CD4-positive, alpha-beta T cell treated with Interferon gamma for 1 hour (primary cell): ENCODE data around the gene CCDC158.
"Not testable (repeated sequence)": the region's sequence is repeated elsewhere in the genome, so short reads cannot be mapped to it uniquely, and the experiment has no call there.

Source experiments
- DNase-seq: peaks from one replicate; pipeline ENCODE4 v3.0.0-alpha.2; 2020

The CCDC158 gene

DNA sequence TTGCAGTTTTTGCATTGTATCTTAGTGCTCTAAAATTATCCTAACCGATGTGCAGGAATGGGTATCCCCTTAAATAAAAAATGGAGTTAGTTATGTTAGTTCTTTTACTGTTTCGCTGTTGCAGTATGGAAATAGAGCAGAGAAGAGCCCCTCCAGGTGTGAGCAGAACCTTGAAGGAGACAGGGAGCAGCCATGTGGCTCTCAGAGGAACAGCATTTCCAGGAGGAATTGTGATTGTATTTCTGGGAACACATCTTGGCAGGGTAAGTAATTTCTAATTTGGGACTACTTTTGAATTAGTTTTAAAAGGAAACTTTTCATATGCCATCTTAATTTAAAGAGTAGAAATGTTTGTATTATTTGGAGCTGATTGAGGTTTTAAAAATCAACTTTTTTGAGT, 5.3 kb upstream of the CCDC158 start:
- DNase-seq: no peak

DNA sequence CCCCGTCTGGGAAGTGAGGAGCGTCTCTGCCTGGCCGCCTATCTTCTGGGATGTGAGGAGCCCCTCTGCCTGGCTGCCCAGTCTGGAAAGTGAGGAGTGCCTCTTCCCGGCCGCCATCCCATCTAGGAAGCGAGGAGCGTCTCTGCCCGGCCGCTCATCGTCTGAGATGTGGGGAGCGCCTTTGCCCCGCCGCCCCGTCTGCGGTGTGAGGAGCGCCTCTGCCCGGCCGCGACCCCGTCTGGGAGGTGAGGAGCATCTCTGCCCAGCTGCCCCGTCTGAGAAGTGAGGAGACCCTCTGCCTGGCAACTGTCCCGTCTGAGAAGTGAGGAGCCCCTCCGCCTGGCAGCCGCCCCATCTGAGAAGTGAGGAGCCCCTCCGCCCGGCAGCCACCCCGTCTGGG, 2.2 kb upstream of the CCDC158 start:
- DNase-seq: not testable (repeated sequence)

DNA sequence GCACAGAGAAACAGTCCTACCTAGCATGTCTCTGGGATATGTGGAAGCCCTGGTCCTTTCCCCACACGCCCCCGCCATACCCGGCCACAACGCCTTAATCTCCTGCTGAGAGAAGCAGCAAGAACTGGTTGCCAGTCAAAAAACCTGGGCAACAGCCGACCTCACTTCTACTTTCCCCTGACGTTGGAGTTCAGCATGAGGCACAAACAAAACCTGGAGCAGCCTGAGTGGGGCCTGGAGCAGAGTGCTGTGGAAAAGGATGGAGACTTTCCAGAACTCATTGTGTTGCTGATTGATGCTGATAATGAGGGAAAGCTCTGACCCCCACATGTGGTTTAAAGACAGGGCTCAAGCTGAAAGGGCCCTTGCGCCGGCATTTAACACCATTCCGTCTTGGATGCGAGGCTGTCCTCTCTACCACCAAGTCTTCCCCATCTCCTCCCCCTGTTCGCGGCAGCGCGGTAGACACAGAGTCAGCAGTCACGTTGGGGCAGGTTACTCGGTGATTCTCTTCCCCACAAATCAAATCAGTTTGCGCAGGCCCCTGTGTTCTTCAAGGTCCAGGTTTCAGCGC, 666 bp downstream of the CCDC158 start:
- DNase-seq: no peak

DNA sequence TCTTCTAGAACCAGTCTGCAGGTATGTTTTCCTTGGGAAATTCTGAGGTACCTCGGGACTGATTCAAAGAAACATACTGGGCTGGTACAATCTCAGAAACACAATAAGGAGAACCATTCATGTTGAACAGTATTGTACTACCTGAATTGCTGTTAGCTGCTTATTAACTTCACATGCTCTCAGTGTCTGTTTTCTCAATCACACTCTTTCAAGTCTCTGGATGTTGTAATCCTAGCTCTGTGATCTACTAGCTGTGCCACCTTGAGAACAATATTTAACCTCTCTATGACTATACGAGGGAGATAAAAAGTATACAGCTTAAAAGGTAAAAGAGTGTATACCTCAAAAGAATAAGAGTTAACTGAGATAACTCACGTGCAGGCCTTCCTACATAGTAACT, 10.3 kb downstream of the CCDC158 start:
- no peak for DNase-seq

DNA sequence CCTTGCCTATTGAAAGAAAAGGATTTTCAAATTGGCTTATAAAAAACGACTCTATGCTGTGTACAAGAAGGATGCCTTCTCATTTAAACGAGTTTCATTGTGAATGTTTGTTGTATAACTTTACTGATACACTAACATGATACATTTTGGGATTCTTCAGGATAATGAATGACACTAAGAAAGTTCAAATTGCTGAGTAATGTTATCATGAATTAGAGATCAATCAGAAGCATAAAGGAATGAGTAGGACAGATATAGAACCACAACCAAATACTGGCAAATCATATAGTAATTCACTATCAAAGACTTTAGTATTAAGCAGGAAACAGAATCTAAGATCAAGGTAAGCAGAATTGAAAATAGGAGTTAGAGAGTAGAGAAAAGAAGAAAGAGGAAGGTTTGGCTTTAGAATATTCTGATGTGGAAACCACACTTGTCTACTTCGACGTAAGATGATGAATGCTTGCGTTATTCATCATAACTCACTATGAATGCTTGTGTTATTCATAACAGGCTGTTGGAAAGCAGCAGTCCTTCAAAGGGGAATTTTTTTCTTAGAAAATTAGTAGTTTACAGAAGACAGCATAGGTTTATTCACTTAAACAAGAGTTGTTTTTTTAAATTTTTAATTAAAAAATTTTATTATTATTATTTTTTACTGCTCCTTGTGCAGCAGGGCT, 13.4 kb downstream of the CCDC158 start:
- DNase-seq: no peak

DNA sequence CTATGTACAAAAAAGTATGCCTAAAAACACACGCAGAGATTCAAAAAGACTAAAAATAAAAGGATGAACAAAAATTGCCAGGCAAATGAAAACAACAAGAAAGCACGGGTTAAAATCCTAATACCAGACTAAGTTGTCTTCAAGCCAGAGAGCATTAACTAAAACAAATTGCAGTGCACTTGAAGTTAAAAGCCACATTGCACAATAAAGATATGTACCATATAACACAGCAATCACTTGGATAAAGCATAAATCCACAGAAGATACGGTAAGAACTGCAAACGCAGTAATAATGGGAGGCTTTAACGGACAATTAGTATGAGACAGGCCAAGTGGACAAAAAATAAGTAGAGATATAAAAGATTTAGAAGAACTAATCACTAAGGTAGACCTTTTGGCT, 14.9 kb downstream of the CCDC158 start:
- DNase-seq: no peak

DNA sequence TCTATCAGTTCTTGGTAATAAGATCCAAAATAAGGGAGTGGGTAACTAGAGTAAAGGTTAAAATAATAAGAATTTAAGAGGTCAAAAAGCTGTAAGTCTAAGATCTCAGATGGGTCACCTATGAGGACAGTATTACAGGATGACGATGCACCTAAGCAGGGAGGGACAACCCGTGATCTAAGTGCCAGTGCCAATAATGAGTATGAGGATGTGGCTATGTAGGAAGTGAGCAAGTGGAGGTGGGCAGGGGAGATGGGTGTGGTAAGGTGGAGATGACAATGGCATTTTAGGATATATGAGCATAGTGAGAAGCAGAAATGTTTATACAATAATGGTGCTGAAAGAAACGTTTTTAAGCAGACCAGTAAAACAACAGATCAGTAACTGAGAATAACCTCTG, 19.3 kb downstream of the CCDC158 start:
- DNase-seq: no peak

DNA sequence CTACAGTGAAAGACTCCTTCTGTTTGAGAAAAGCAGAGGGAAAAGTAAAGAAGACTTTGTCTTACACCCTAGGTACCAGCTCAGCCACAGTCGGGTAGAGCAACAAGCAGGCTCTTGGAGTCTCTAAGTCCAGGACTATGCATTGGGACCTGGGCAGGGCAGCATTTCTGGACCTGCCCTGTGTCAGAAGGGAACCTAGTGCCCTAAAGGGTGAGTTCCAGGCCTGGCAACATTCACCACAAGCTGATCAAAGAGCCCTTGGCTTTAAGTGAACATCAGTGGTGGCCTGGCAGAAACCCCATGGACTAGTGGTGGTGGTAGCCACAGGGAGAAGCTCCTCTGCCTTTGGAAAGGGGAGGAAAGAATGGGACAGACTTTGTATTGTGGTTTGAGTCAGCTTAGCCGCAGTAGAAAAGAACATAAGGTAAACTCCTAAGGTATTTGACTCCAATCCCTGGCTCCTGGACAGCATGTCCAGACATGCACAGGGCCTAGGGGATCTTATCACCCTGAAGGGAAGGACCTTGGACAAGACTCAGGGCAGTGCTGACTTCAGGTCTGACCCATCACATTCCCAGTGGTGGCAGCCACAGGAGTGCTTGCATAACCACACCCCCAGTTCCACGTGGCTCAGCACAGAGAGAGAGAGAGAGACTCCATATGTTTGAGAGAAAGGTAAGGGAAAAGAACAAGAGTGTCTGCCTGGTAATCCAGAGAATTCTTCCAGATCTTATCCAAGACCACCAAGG, 32.6 kb downstream of the CCDC158 start:
- no peak for DNase-seq

DNA sequence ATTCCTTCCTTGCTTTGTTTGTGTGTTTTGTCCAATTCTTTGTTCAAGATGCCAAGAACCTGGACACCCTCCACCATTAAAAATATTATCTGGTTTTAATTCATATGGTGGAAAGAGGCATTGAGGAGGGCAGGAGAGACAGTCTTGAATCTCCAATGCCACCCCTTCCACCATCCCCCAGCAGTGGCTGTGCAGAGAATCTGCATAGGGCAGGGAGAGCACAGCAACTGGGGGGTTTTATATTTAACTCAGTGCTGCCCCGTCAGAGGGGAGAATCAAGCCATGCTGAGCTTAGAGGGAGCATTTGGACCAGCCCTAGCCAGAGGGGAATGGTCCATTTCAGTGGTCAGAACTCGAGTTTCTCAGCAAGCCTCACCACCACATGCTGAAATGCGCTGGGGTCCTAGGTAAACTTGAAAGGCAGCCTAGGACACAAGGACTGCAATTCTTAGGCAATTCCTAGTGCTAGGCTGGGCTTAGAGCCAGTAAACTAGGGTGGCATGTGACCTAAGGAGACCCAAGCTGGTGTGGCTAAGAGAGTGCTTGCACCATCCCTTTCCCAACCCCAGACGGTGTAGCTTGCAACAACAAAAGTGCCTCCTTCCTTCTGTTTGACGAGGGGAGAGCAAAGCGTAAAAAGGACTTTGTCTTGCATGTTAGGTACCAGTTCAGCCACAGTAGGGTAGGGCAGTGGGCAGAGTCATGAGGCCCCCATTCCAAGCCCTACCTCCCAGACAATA, 34.2 kb downstream of the CCDC158 start:
- no peak for DNase-seq

DNA sequence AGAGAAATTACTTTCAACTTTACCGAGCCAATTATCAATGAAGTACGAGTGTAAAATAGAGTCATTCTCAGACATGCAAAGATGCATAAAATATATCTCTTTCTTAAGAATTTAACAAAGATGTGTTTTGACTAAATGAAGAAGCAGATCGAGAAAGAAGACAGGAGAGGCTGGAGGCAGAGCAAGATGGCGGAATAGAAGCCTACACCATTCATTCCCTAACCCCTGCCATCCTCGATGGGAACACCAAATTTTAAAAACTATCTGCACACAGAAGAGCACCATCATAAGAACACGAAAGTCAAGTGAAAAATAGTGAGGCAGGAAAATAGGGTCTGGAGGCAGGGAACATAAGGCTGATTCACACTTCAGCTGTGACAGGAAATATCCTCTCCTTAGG, 35.0 kb downstream of the CCDC158 start:
- no peak for DNase-seq

DNA sequence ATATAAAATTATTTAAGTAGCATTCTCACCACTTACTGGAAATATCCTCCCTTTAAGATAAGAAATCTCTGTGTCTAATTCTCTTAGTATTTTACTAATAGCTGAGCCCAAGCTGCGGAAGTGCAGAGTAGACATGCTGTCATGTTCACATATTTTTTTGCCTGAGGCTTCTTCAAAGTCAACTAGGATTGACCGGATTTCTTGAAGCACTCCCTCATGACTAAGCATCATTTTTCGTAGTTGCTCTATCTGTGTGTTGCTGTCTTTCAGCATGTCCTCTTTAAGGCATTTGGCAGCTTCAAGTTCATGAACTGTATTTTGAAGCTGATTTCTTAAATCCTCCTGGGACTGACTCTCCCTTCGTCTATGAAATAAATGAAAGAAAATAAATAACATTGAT, 36.9 kb downstream of the CCDC158 start:
- DNase-seq: no peak

DNA sequence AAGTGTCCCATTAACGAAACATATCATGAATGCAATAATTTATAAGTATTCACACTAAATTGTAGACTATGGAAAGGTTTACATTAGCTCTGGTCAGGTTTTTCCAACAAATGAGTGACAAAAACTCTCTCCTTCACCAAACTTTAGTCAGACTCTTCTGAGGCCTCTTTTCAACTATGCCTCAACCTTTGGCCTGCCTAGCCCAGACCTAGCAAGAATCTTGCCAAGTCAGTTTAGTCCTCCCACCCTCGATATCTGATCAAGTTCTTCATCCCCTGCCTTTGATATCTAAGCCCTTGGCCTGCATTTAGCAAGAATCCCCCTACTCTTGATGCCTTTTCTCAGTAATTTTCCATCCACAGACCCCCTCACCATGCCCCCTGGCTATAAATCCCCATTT, 37.9 kb downstream of the CCDC158 start:
- no peak for DNase-seq

DNA sequence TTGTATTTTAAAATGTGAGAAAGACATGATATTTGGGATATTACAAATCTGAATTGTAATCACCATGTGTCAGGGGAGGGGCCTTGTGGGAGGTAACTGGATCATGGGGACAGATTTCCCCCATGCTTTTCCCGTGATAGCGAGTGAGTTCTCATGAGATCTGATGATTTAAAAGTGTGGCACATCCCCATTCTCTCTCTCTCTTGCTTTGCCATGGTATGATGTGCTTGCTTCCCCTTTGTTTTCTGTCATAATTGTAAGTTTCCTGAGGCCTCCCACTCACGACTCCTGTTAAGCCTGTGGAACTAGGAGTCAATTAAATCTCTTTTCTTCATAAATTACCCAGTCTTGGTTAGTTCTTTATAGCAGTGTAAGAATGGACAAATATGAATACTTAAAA, 39.0 kb downstream of the CCDC158 start:
- no peak for DNase-seq

DNA sequence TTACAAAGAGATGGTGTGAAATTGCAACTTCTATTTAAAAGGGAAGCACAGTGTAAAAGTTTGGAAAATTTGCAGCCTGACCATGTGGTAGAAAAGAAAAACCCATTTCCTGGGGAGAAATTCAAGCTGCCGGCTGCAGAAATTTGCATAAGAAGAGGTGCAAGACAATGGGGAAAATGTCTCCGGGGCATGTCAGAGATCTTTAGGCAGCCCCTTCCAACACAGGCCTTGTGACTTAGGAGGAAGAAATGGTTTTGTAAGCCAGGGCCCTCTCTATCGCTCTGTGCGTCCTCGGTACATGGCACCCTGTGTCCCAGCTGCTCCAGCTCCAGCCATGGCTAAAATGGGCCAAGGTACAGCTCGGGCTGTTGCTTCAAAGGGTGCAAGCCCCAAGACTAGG, 40.4 kb downstream of the CCDC158 start:
- DNase-seq: no peak

DNA sequence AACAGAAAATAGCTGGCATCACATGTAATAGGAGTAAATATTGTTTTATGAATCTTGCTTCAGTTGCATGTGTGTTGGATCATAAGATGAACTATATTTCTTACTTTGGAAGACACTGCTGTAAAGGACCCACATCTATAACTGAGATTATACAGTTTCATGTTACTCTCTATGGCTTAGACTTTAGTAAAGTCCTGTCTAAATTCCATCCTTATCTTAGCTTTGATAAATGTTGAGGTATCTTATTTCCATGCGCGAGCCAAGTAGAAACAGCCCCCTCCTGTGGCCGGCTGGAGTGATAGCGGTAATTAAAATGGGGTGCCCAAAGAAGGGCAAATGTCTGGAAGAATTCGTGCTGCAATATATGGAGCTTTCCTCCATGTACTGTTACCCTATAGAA, 43.0 kb downstream of the CCDC158 start:
- peak; percentile 8 for DNase-seq

DNA sequence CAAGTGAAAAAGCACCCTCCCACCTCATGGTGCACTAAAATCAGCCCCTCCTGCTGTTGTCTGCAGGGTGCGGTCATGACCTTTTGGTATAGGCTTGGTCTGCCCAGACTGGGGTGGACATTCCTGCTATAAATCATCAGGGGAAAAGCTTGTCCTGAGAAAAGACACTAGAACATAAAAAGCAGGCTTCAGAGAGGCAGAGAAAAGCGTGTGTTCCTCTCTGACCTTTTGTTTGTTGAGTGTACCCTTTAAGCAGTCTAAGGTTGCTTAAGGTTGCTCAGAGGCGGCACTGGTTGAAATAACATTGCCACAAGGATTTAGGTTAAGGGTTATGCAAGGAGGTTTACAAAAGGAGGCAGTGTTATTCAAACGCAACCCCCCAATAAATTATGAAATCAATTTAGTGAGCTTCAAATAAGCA, 43.5 kb downstream of the CCDC158 start:
- no peak for DNase-seq

DNA sequence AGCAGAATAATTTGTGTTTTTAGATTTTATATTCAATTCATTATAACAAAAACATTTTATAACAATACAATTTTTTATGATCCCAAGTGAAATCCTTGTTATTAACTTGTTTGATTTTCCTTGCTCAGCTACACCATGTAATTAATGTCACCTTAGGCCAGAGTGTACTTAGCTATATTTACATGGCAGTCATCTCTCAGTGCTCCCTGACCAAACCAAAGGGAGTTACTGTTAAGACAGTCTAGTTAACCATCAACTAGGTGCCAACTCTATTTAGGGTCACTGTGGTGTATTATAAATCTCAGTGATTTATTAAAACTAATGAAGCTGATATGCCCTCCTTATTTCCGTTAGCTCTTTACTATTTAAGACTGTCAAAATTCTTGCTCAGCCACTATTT, 44.4 kb downstream of the CCDC158 start:
- no peak for DNase-seq

DNA sequence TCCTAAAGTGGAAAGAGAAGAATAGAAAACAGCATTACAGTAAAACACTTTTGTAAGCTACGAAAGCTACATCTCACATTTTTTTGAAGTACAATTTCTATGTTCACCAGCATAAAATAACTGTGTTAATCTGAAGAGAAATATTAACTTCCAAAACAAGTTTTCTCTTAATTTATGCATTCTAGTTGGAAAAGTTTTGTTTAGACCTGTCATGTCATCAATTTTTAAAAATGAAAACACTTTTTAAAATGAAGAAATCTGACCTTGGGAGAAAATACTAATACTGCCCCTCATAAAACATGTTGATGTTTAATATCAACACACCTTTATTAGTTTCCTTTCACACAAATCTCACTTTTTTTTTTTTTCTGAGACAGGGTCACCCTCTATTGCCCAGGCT, 45.2 kb downstream of the CCDC158 start:
- no peak for DNase-seq

DNA sequence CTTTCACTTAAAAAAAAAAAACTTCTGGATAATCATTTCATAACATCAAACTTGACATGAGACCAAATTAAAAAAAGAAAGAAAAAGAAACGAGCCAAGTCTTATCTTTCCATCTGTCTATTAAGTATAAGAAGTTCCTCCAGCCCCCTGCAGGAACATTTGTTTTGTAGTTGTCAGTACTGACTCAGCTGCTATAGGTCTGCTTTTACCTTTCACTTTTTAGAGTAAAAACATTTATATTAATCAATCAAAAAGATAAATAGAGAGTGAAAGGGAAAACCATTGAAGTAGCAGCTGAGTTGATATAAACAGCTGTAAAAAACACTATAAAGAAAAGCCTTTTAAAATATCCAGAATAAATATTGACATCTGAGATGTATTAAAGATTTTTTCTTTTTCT, 46.1 kb downstream of the CCDC158 start:
- DNase-seq: no peak

DNA sequence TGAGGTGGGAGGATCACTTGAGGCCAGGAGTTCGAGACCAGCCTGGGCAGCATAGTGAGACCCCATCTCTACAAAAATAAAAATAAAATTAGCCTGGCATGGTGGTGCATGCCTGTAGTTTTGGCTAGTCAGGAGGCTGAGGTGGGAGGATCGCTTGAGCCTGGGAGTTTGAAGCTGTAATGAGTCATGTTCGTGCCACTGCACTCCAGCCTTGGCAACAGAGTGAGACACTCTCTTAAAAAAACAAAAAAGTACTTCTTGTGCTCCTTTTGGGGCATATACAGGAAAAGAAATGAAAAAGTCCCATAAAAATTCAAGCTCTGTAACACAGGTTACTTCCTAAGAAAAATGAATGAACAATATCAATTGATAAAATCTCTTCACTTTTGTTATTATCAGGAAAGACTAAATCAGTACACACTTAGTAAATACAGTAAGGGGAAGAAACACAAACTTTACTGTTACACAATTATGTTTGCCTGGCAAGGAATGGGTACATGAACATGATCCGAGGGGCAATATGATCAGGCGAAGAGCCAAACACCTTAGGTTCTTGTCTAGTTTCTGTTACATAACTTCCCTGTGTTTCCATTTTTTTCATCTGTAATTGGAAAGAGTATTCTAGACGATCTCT, 46.9 kb downstream of the CCDC158 start:
- DNase-seq: no peak

DNA sequence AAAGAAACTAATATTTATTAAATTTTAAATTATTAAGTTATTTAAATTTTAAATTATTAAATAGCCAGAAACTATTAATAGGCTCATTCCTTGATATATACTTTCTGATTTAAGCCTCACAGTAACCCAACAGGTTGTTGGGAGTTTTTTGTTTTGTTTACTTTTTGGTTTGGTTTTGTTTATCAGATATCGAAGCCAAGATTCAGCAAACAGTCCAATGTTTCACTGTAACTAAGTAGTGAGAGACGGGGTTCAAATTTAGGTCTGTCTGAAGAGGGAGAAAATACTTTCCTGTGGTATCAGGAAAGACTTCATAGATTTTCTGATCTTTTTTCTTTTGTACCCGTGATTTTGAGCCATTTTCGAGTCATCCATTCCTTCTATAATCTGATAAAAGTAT, 54.2 kb downstream of the CCDC158 start:
- DNase-seq: no peak

DNA sequence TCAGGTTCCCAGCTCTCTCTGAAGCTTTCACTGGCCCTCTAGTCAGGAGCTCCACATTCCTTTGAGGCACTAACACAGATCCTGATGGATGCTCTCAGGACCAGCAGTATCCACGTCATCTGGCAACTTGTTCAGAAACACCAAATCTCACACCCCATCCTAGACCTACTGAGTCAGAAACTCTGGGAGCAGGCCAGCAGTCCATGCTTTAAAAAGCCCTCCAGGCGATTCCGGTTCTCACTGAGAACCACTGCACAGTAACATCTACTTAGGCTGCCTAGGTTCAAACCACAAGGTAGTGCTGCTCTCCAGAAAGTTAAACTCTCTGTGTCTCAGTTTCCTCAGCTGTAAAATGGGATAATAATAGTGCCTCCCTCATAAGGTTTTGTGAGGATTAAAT, 55.3 kb downstream of the CCDC158 start:
- no peak for DNase-seq

DNA sequence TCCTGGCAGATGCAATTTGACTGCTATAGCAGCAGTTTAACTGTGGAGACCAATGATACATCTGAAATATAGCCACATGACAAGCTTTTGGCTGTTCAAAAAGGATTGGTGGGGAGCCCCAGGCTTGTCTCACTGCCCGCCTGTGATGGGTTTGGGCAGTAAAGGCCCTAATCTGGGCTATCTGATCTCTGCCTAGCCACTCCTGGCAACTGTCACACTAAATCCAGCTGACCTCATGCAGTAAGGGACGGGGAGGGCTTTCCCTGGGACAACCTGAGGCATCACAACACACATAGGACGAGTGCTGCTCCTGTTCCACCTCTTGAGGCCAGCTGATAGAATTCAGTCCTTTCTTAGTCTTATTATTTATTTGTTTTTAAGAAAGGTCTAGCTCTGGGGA, 56.2 kb downstream of the CCDC158 start:
- DNase-seq: no peak
